ENCODE measurements around the gene GABBR2.

DNA sequence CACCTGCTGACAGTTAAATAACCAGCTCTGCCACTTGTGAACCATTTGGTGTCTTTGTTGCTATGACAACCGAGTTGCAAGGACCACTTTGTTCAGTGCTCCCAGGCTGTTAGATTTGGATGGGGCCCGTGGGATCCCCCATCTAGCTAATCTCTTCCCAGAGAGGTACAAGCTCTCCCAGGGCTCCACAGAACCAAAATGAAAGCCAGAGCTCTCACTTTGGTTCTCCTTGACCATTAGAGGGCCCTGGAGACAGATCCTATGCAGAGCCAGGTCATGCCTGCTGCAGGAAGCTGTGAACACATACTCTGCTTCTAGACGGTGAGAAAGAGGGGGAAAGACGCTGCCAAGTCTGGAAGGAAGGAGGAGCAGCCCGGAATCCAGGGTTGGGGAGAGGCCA, 224.6 kb downstream of the GABBR2 start:
- TF ChIP-seq, protein P1, sequence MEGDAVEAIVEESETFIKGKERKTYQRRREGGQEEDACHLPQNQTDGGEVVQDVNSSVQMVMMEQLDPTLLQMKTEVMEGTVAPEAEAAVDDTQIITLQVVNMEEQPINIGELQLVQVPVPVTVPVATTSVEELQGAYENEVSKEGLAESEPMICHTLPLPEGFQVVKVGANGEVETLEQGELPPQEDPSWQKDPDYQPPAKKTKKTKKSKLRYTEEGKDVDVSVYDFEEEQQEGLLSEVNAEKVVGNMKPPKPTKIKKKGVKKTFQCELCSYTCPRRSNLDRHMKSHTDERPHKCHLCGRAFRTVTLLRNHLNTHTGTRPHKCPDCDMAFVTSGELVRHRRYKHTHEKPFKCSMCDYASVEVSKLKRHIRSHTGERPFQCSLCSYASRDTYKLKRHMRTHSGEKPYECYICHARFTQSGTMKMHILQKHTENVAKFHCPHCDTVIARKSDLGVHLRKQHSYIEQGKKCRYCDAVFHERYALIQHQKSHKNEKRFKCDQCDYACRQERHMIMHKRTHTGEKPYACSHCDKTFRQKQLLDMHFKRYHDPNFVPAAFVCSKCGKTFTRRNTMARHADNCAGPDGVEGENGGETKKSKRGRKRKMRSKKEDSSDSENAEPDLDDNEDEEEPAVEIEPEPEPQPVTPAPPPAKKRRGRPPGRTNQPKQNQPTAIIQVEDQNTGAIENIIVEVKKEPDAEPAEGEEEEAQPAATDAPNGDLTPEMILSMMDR (IDR thresholded peaks at IDR 0.05; ENCODE audit: low read depth, low read length, poor library complexity, severe bottlenecking) = no peak
- no peak for TF ChIP-seq EZH2phosphoT487 (IDR thresholded peaks at IDR 0.05; ENCODE audit: borderline replicate concordance, low read length)
